HG03135 (cell line): ENCODE results near the gene ICA1.

Source experiments
- ATAC-seq: cut with Tn5 transposase; IDR thresholded peaks from one replicate; pipeline ENCODE4 v1.9.1; 2021; ENCODE audit warnings: mild to moderate bottlenecking, moderate library complexity; ENCODE audit not compliant: unreplicated experiment

ICA1 gene

GRCh38 chr7:8165150-8165549 lies 96.8 kb downstream of the ICA1 start:
- ATAC-seq, result no peak

GRCh38 chr7:8162181-8162580 lies 99.8 kb downstream of the ICA1 start:
- ATAC-seq, result no peak

- no peak for ATAC-seq
Observed at GRCh38 chr7:8161364-8161828, 100.6 kb downstream of the ICA1 start.

- ATAC-seq, result no peak
Observed at GRCh38 chr7:8160779-8161345, 101.1 kb downstream of the ICA1 start.

- no peak for ATAC-seq
Observed at GRCh38 chr7:8160250-8160649, 101.7 kb downstream of the ICA1 start.

DNA sequence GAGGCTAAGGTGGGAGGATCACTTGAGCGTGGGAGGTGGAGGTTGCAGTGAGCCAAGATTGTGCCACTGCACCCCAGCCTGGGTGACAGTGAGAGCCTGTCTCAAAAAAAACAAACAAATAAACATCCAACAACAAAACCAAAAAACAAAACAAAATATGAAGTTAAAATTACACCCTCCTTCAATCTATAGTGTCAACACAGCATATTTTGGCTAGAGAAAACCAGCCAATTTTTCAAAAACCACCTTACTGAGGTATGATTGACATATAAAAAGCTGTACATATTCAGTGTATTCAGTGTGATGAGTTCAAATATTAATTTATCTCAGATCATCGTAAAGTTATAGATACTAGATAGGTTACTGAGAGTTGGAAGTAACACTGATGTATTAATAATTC lies 102.4 kb downstream of the ICA1 start:
- no peak for ATAC-seq

DNA sequence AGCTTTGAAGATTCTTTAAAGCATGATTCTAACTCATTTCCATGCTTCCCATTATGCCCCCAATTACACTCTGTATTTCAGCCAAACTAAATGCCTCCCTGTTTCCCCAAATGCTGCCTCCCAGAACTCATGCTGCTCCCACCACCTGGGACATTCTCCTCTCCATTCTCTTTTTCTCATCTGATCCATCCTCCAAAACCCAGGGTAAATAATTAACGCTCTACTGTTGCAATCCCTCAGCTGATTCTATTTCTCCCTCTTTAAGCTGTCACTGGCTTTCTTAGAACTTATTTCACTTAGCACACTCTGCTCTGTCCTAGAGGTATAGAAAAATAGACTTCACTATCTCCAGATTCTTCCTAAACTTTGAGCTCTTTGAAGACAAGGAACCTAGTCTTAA lies 104.7 kb downstream of the ICA1 start:
- ATAC-seq, result no peak

DNA sequence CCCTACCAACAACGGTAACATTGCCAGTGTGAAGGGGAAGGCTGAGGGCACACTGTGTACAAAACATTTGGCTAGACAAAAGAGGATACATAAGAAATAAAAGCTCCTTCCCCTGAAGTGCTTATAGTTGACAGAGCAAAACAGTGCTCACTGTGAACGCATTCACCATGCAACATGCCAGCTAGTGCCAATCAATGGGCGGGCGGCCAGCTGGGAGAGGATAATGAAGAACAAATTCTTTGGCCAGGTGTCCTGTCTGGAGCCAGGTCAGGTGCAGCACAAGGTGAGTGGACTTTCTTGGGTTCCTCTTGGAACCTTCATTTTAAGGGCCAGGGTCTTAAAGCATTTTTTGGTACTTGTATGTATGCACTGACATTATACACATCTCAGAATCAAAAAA lies 106.1 kb downstream of the ICA1 start:
- no peak for ATAC-seq

DNA sequence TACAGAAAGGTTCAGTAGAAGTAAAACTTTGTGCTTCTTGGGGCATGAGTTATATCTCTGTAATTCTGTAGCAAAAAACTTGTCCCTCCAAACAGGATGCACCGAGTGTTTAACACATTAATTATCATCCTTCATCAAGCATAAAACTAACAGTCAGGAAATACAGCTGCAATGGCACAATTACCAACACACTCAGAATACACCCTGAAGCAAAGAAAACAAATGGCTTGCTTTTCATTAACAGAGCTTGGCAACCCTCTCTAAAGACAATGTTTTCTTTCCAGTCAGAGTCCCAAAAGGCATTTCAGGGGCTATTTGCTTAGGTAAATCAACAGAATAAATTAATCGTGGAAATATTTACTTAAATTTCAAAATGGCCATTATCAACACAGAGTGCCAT lies 107.7 kb downstream of the ICA1 start:
- no peak for ATAC-seq

DNA sequence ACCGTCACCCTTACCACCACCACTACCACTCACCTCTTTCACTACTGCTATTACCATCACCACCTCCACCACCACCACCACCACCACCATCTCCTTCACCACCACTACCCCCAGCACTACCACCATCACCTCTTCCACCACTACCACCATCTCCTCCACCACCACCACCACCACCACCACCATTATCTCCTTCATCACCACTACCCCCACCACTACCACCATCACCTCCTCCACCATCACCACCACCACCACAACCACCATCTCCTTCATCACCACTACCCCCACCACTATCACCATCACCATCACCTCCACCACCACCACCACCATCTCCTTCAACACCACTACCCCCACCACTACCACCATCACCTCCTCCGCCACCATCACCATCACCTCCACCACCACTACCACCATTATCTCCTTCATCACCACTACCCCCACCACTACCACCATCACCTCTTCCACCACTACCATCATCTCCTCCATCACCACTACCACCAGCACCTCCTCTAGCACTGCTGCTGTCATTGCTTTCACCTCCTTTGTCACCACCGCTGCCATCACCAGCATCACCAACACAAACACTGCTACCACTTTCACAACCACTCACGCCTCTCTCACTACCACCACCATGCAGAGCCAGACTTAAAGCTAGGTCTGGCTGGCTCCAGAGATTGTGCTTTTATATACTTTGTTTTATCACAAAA lies 109.3 kb downstream of the ICA1 start:
- ATAC-seq, result no peak

DNA sequence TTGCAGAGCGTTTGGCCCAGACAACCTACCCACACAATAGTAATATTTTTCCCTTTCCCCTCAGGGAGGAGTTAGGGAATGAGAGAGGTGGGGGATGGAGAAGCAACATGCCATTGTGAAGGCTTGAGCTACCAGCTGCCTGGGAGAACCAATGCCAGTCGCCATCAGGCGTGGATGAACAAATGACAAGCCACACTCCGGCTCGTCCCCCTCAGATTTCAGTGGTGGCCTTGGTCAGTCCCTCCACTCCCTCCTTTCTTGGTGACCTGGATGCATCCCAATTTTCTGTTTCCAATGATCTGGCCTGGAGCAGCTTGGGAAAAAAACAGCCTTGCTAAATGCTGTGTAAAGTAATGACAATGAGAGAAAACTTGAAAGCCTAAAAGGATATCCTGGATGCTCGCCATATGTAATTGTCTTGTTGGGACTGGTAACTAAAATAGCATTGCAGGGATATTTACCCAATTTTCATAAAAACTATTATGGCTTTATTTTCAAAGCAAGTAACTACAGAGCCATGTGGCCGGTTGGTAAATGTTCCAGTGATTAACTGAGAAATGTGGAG lies 110.7 kb downstream of the ICA1 start:
- ATAC-seq, result no peak

DNA sequence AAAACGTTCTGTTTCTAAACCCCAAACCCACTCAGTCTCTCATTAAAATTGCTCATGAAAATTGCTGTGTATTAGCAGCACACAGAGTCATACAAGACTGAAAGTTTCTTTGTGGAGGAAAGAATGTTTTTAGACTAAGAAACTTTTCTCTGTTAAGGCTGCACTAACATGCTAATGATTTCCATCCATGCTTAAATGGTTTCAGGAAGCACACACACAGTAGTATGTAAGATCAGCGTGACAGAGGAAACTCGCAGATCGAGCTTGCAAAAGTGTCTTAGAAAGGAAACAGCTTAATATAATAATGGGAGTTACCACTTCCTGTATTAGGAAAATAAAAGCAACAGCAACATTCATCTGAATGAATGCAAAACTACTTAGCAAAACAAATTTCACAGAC lies 112.7 kb downstream of the ICA1 start:
- ATAC-seq, result no peak

DNA sequence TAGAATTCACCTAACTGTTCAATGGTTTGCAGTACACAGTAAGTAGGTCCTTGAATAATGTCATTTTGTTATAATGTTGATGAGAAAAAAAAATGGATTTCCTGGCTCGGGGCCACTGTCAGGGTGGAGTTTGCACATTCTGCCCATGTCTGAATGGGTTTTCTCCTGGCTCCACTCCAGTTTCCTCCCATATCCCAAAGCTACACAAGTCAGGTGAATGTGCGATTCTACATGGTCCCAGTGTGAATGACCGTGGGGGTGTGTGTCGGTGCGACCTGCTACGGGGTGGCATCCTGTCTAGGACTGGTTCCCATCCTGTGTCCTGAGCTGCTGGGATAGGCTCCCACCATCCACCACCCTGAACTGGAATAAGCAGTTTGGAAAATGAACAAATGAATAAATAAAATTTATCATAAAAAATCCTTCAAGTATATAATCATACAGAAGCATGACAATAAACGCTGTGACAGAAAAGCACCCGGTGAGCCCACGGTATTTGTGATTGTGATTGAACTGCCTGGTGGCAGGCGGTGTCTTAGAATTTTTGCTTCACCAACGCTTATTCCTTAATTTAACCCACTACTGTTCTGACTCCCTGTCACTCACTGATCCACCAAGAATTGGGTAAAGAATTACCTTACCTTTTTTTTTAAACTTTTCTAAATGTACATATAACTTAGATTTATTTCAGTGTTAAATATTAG lies 114.1 kb downstream of the ICA1 start:
- no peak for ATAC-seq

DNA sequence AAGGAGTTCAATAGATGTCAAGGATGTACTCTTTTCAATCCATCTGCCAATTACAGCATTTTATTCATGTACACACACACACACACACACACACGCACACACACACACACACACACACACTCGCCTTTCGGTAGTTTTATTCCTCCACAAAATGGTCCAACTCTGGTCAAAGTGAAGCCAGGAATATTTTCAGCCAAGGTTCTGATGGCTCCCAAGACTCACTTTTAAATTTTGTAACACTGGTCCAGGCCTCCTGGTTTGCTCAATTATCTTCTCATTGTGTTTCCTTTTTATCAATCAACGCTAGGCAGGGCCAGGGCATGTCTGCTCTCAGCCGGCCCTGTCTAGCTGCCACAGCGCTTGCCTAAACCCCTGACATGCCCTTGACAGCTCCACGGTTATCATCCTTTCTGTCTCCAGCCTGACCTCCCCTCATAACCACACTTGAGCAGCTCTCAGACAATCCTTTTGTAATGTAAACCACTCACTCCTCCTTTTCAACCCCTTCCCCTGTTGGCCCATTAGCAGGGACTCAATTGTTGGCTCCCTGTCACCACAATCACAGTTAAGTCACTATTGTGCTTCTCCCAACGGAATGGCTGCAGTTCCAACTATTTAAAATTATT lies 115.1 kb downstream of the ICA1 start:
- no peak for ATAC-seq

DNA sequence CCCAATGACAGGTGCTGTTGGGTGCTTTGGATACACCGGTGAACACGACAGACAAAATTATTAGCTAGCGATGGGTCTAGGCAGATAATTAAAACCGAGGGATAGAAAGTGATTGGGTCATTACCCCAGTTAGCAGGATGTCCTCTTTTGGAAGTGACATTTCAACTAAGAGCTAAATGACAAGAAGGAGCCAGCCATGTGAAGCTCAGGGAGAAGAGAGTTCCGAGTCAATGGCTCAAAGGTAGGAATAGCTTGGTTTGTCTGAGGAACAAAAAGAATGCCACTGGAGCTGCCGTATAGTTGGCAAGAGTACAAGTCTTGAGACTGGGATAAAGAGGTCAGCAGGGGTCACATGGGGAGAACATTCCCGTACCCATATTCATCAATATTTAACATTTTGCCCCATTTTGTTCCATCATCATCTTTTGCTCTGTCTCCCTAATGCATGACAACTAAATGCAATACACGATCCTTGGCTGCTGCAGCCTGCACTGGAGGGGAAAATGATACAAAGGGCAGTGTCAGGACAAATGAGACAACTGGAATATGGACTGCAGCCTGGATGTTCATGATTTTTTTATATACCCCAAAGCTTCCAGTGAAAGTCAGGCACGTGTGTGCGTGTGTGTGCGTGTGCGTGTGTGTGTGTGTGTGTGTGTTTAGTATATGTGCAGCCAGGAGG lies 115.7 kb downstream of the ICA1 start:
- ATAC-seq, result no peak

- no peak for ATAC-seq
Observed at GRCh38 chr7:8144856-8145255, 117.1 kb downstream of the ICA1 start.

- ATAC-seq, result no peak
Observed at GRCh38 chr7:8143151-8143874, 118.7 kb downstream of the ICA1 start.

DNA sequence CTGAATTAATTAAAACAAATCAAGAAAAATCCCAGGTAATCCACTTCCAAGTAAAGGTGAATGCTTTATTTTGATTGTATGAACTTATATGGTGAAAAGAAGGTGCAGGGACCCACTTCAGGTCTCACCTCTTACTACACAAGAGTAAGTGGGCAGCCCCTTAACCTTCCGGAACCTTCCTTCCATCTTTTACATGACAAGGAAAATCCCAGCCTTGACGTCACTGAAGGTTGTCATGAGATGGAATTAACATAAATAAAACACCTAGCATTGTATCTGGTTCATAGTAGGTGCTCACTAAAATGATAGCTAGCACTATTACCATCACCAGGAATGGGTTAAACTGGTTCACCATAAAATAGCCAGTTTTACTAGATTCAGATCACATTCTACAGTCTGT lies 119.5 kb downstream of the ICA1 start:
- ATAC-seq, result no peak

GRCh38 chr7:8141070-8141469 lies 120.9 kb downstream of the ICA1 start:
- ATAC-seq, result no peak

- no peak for ATAC-seq
Observed at GRCh38 chr7:8136051-8136730, 125.8 kb downstream of the ICA1 start.
